B cell (primary cell): ENCODE data around the gene DYNLRB2. TPM values are rescaled to one million over a fixed set of nuclear protein-coding genes. Genes with fewer than 3 reads are reported as not detected.

Experiments used
- ATAC-seq: fragments of 200-7000 bp; cut with Tn5 transposase; one replicate; pipeline ENCODE4 v1.10.0; 2021; ENCODE audit warnings: low read depth, mild to moderate bottlenecking, moderate number of reproducible peaks, moderate library complexity
- CTCF ChIA-PET: fragments of 350-600 bp; sonication (Branson Sonifier 250); formaldehyde crosslinking; loops from one replicate; lab custom pipeline; 2021; ENCODE audit warnings: antibody characterized with exemption, inconsistent platforms; lab: Charles Lee
- POLR2A ChIA-PET: fragments of 350-600 bp; sonication (Branson Sonifier 250); formaldehyde crosslinking; loops from one replicate; lab custom pipeline; 2021; ENCODE audit warnings: antibody characterized with exemption; lab: Charles Lee
- DNase-seq: peaks from one replicate; pipeline ENCODE4 v3.0.0; 2013
- H2AFZ ChIP-seq: 2 replicates; pipeline ENCODE4 v1.6.1; 2012; ENCODE audit warnings: mild to moderate bottlenecking, low read depth, low read length; ENCODE audit not compliant: insufficient read depth, poor library complexity, severe bottlenecking
- H3K27ac ChIP-seq, 2 donors: 1 replicate in 1 of 2; 2 replicates in 1 of 2; pipeline ENCODE4 v1.5.1; 2012 to 2013; ENCODE audit warnings: low read length in 2 of 2, mild to moderate bottlenecking in 2 of 2, moderate library complexity in 1 of 2
- H3K27me3 ChIP-seq, 4 experiments: fragments of 200-600 bp in 1 of 4; sonication (generic) in 1 of 4; replicated peaks in 1 of 4; 1 replicate in 2 of 4; 2 replicates in 2 of 4; pipeline versions ENCODE4 v1.6.1 to v1.7.0; 2013 to 2016; ENCODE audit warnings: low read length in 3 of 4, mild to moderate bottlenecking in 2 of 4, mixed read lengths in 1 of 4, moderate library complexity in 1 of 4; ENCODE audit not compliant: insufficient read depth in 4 of 4, control insufficient read depth in 3 of 4; ENCODE audit errors: control extremely low read depth in 1 of 4
- H3K36me3 ChIP-seq, 2 experiments: replicated peaks in 1 of 2; 1 replicate in 1 of 2; 2 replicates in 1 of 2; pipeline versions ENCODE4 v1.6.1 to v1.7.1; 2013; ENCODE audit warnings: low read length in 1 of 2; ENCODE audit not compliant: insufficient read depth in 2 of 2, control insufficient read depth in 1 of 2; ENCODE audit errors: control extremely low read depth in 1 of 2, extremely low read depth in 1 of 2
- H3K4me1 ChIP-seq, 2 donors: fragments of 200-600 bp in 1 of 2; sonication (generic) in 1 of 2; 1 replicate in 1 of 2; 2 replicates in 1 of 2; pipeline versions ENCODE4 v1.5.1 to v1.6.1; 2013 to 2017; ENCODE audit warnings: low read length in 2 of 2; ENCODE audit not compliant: control insufficient read depth in 2 of 2, insufficient read depth in 2 of 2
- H3K4me2 ChIP-seq: replicated peaks from 2 replicates; pipeline ENCODE3; 2012; ENCODE audit warnings: mild to moderate bottlenecking, low read depth, low read length; ENCODE audit not compliant: poor library complexity, severe bottlenecking
- H3K4me3 ChIP-seq, 5 experiments: fragments of 200-600 bp in 1 of 5; sonication (generic) in 1 of 5; 1 replicate in 3 of 5; 2 replicates in 2 of 5; pipeline versions ENCODE4 v1.5.1 to v1.7.0; 2011 to 2016; ENCODE audit warnings: low read length in 4 of 5, mild to moderate bottlenecking in 4 of 5, low read depth in 2 of 5, control low read depth in 1 of 5, moderate library complexity in 1 of 5; ENCODE audit not compliant: insufficient read depth in 1 of 5; ENCODE audit errors: control extremely low read depth in 1 of 5, extremely low read depth in 1 of 5
- H3K79me2 ChIP-seq: fragments of 200-600 bp; sonication (generic); one replicate; pipeline ENCODE4 v1.6.0; 2016; ENCODE audit warnings: low read length; ENCODE audit not compliant: control insufficient read depth, insufficient read depth
- H3K9ac ChIP-seq: fragments of 200-600 bp; sonication (generic); 2 replicates; pipeline ENCODE4 v1.6.1; 2017; ENCODE audit warnings: mild to moderate bottlenecking, low read length, moderate library complexity
- H3K9me3 ChIP-seq, 3 donors: one replicate each; pipeline versions ENCODE4 v1.6.1 to v1.7.1; 2013; ENCODE audit warnings: low read length in 2 of 3; ENCODE audit not compliant: control insufficient read depth in 2 of 3, insufficient read depth in 1 of 3; ENCODE audit errors: control extremely low read depth in 1 of 3
- H4K20me1 ChIP-seq: 2 replicates; pipeline ENCODE4 v1.6.0; 2012; ENCODE audit warnings: mild to moderate bottlenecking, low read length; ENCODE audit not compliant: insufficient read depth, control insufficient read depth, poor library complexity, severe bottlenecking
- H3K27ac Mint-ChIP-seq: one replicate; pipeline ENCODE4 v1.8.0; 2021; ENCODE audit warnings: mixed read lengths
- H3K27me3 Mint-ChIP-seq: one replicate; pipeline ENCODE4 v1.8.0; 2021; ENCODE audit warnings: mixed read lengths
- H3K4me1 Mint-ChIP-seq: one replicate; pipeline ENCODE4 v1.8.0; 2021; ENCODE audit warnings: mixed read lengths
- H3K4me3 Mint-ChIP-seq: one replicate; pipeline ENCODE4 v1.8.0; 2021; ENCODE audit warnings: mixed read lengths
- H3K9me3 Mint-ChIP-seq: one replicate; pipeline ENCODE4 v1.8.0; 2022; ENCODE audit warnings: mixed read lengths; ENCODE audit not compliant: insufficient read depth
- EZH2 ChIP-seq: IDR thresholded peaks from 2 replicates; pipeline ENCODE4 v1.6.1; 2012; ENCODE audit warnings: borderline replicate concordance, low read depth, mild to moderate bottlenecking, moderate library complexity, low read length; ENCODE audit not compliant: insufficient read depth, poor library complexity, severe bottlenecking
- WGBS: methylation state at CpG from one replicate; pipeline ENCODE4 v1.1.5; 2013; ENCODE audit warnings: missing lambda C conversion rate; ENCODE audit not compliant: insufficient coverage; 5-methylcytosine and 5-hydroxymethylcytosine counted together
- intact Hi-C: fragments of 100-400 bp; cut with micrococcal nuclease; formaldehyde crosslinking; loops from one replicate; pipeline ENCODE4 v1.10.0; 2022
- polyA plus RNA-seq: library from polyadenylated mRNA; depleted of rRNA; stranded (reverse); fragments of >200 nt; gene quantifications from 2 replicates; pipeline ENCODE4 v1.2.3, GENCODE V29; 2012
- total RNA-seq, 2 donors: library from RNA; stranded (reverse); fragments of 120-200 nt in 1 of 2; gene quantifications; 1 replicate in 1 of 2; 2 replicates in 1 of 2; pipeline versions ENCODE4 v1.2.3 to v1.2.4, GENCODE V29; 2013 to 2022
- TF ChIP-seq, protein P1 (sequence below): fragments of 200-600 bp; IDR thresholded peaks from one replicate; pipeline ENCODE4 v1.8.0; 2022; ENCODE audit warnings: antibody characterized with exemption, mild to moderate bottlenecking

Gene DYNLRB2
- total and polyA plus RNA-seq, 2 donors (not counting 1 experiment from before 2014, with no cell fraction given): not detected

DNA sequence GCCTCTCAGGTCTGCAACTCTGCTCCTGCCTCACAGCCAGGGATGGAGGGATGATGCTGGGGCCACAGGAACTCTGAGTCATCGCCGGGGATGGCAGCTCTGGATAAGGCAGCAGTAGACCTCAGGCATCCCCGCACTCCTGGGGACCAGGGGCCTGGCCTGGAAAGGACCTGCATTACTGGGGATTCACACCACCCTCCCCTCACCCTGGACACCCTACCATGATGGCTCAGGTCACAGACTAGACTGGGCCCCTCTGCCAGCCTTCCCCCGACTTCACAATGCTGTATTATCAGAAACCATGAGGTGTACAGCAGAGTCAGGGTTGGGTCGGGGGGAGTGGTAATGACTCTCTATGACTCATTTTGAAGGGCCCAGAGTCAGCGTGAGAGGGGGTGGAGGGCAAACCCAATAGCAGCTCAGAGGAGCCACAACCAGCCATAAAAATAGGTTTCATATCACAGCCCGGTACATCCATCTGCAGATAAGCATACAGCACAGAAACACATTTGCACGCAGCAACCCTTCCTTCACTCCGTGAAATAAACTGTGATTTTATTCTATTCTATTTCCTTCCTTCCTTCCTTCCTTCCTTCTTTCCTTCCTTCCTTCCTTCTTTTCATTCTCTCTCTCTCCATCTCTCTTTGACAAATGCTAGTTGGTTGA, 28.8 kb downstream of the DYNLRB2 start:
- H2AFZ ChIP-seq: no peak overlapping the region
- H3K36me3 ChIP-seq: no peaks in the 10 kb centered on the region
- no peak overlapping the region for H3K9ac ChIP-seq
- no peak overlapping the region for H3K4me3 Mint-ChIP-seq
- H3K4me2 ChIP-seq: no peak overlapping the region
- H3K4me1 ChIP-seq: no peaks in the 10 kb centered on the region
- no peak for ATAC-seq
- POLR2A ChIA-PET: no interaction called here
- H3K4me3 ChIP-seq: no peak overlapping the region
- H4K20me1 ChIP-seq: no peaks in the 10 kb centered on the region
- no peaks in the 10 kb centered on the region for H3K79me2 ChIP-seq
- peaks cover 0 to 6% (median 0%) of the 10 kb centered on the region in 3 donors for H3K9me3 ChIP-seq
- H3K27me3 Mint-ChIP-seq: peaks cover 19% of the 10 kb centered on the region
- no peak overlapping the region for H3K27ac ChIP-seq
- no peak for DNase-seq
- no peak overlapping the region for H3K27ac Mint-ChIP-seq
- H3K4me1 Mint-ChIP-seq: peaks cover 2% of the 10 kb centered on the region
- 72% methylated on average over 8 of the region's 9 CpGs for WGBS
- CTCF ChIA-PET: no interaction called here
- intact Hi-C loops: no loop called here
- peaks cover 0 to 6% (median 0%) of the 10 kb centered on the region in 4 experiments for H3K27me3 ChIP-seq
- TF ChIP-seq, protein P1, sequence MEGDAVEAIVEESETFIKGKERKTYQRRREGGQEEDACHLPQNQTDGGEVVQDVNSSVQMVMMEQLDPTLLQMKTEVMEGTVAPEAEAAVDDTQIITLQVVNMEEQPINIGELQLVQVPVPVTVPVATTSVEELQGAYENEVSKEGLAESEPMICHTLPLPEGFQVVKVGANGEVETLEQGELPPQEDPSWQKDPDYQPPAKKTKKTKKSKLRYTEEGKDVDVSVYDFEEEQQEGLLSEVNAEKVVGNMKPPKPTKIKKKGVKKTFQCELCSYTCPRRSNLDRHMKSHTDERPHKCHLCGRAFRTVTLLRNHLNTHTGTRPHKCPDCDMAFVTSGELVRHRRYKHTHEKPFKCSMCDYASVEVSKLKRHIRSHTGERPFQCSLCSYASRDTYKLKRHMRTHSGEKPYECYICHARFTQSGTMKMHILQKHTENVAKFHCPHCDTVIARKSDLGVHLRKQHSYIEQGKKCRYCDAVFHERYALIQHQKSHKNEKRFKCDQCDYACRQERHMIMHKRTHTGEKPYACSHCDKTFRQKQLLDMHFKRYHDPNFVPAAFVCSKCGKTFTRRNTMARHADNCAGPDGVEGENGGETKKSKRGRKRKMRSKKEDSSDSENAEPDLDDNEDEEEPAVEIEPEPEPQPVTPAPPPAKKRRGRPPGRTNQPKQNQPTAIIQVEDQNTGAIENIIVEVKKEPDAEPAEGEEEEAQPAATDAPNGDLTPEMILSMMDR: no peak
- TF ChIP-seq EZH2: no peak
- H3K9me3 Mint-ChIP-seq: no peaks in the 10 kb centered on the region

DNA sequence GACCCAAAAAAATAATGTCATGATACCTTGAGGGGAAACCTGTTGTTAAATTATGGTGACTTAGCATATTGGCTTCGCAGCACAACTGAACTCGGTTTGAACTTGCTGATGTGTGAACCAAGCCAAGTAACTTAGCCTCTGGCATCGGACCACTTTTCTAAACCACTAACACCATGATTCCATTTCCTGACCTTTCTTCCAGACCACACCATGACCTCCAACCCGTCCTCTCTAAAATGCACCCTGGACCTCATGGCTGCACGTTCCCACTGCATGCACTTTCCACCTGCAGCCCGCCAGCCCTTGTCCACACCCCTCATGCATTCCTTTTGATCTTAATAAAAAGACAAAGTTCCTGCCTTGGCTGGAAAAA, 29.3 kb downstream of the DYNLRB2 start:
- TF ChIP-seq, protein P1: no peak
- no peak for TF ChIP-seq EZH2
- Mint-ChIP-seq H3K27me3 (peaks cover 19% of the 10 kb centered on the region), H3K27ac (no peak overlapping the region), H3K4me3 (no peak overlapping the region), H3K4me1 (no peaks in the 10 kb centered on the region), H3K9me3 (no peaks in the 10 kb centered on the region)
- intact Hi-C loops: no loop called here
- ATAC-seq: no peak
- no peaks in the 10 kb centered on the region for H4K20me1 ChIP-seq
- H2AFZ ChIP-seq: no peak overlapping the region
- no peaks in the 10 kb centered on the region for H3K4me1 ChIP-seq
- H3K9me3 ChIP-seq: peaks cover 0 to 6% (median 0%) of the 10 kb centered on the region in 3 donors
- no peak for DNase-seq
- POLR2A ChIA-PET: no interaction called here
- H3K4me3 ChIP-seq: no peak overlapping the region
- H3K4me2 ChIP-seq: no peak overlapping the region
- 44% methylated on average over 6 of the region's 6 CpGs for WGBS
- H3K36me3 ChIP-seq: no peaks in the 10 kb centered on the region
- CTCF ChIA-PET: no interaction called here
- no peaks in the 10 kb centered on the region for H3K79me2 ChIP-seq
- no peak overlapping the region for H3K27ac ChIP-seq
- H3K9ac ChIP-seq: no peak overlapping the region
- peaks cover 0 to 6% (median 0%) of the 10 kb centered on the region in 4 experiments for H3K27me3 ChIP-seq
